DMS79 treated with DMSO at 0.1 percent for 48 hours (cell line): Measurements from ENCODE around the gene RXRA.
A peak's percentile ranks its signal among the peaks of the same experiment; 100 is the strongest.
"Not testable (repeated sequence)": the region's sequence is repeated elsewhere in the genome, so short reads cannot be mapped to it uniquely, and the experiment has no call there.

Experiments used
- DNase-seq: peaks from one replicate; lab custom pipeline; 2025; lab: John Stamatoyannopoulos, UW

Gene RXRA

GRCh38 chr9:134308639-134309220 is 17.5 kb upstream of the RXRA start:
- DNase-seq = not testable (repeated sequence)

- DNase-seq = no peak
Measured at GRCh38 chr9:134313470-134313869, 12.8 kb upstream of the RXRA start.

GRCh38 chr9:134314039-134314949 is 12.0 kb upstream of the RXRA start:
- no peak for DNase-seq

- DNase-seq = no peak
Measured at GRCh38 chr9:134314950-134315715, 11.1 kb upstream of the RXRA start.

GRCh38 chr9:134315716-134316448 is 10.4 kb upstream of the RXRA start:
- DNase-seq = no peak

GRCh38 chr9:134316449-134317160 is 9.7 kb upstream of the RXRA start:
- DNase-seq = peak; percentile 56

GRCh38 chr9:134317400-134317789 is 8.9 kb upstream of the RXRA start:
- no peak for DNase-seq

GRCh38 chr9:134317790-134318414 is 8.4 kb upstream of the RXRA start:
- no peak for DNase-seq

- DNase-seq = no peak
Measured at GRCh38 chr9:134318481-134318891, 7.8 kb upstream of the RXRA start.

- no peak for DNase-seq
Measured at GRCh38 chr9:134318941-134319305, 7.3 kb upstream of the RXRA start.

GRCh38 chr9:134319306-134320125 is 6.7 kb upstream of the RXRA start:
- DNase-seq = no peak

GRCh38 chr9:134320126-134320867 is 6.0 kb upstream of the RXRA start:
- peak; percentile 64 for DNase-seq

- peak; percentile 69 for DNase-seq
Measured at GRCh38 chr9:134320868-134321471, 5.3 kb upstream of the RXRA start.

GRCh38 chr9:134321531-134321930 is 4.7 kb upstream of the RXRA start:
- DNase-seq = no peak

GRCh38 chr9:134321946-134322741 is 4.1 kb upstream of the RXRA start:
- DNase-seq = no peak

- DNase-seq = no peak
Measured at GRCh38 chr9:134322781-134323241, 3.4 kb upstream of the RXRA start.

GRCh38 chr9:134323741-134324358 is 2.4 kb upstream of the RXRA start:
- DNase-seq = peak; percentile 93
